HG02623 (cell line): ENCODE data around the gene DEPDC4.

ENCODE experiments used
- ATAC-seq: cut with Tn5 transposase; IDR thresholded peaks from one replicate; pipeline ENCODE4 v1.9.1; 2021; ENCODE audit warnings: moderate library complexity; ENCODE audit not compliant: unreplicated experiment

DEPDC4 gene

GRCh38 chr12:100215209-100215608, 51.7 kb downstream of the DEPDC4 start:
- ATAC-seq, result no peak

GRCh38 chr12:100214518-100214917, 52.4 kb downstream of the DEPDC4 start:
- ATAC-seq, result no peak

GRCh38 chr12:100213016-100213891, 53.6 kb downstream of the DEPDC4 start:
- no peak for ATAC-seq

GRCh38 chr12:100211698-100212097, 55.2 kb downstream of the DEPDC4 start:
- ATAC-seq, result no peak

GRCh38 chr12:100208834-100209233, 58.0 kb downstream of the DEPDC4 start:
- no peak for ATAC-seq

GRCh38 chr12:100207311-100207710, 59.6 kb downstream of the DEPDC4 start:
- ATAC-seq, result no peak

- no peak for ATAC-seq
These were observed 65.1 kb downstream of the DEPDC4 start for GRCh38 chr12:100201604-100202423.

- ATAC-seq, result peak; percentile 91
These were observed 66.3 kb downstream of the DEPDC4 start, which contains the start of gene ACTR6 for GRCh38 chr12:100200463-100201181. TSS of gene ACTR6 (plus strand) at chr12:100200815. CDS start at chr12:100200852, 37 bp downstream.

- ATAC-seq, result peak; percentile 61
These were observed 67.3 kb downstream of the DEPDC4 start for GRCh38 chr12:100199347-100200149.

- peak; percentile 1 for ATAC-seq
These were observed 67.9 kb downstream of the DEPDC4 start for GRCh38 chr12:100199023-100199346.

- no peak for ATAC-seq
These were observed 69.4 kb downstream of the DEPDC4 start for GRCh38 chr12:100197486-100197885.

GRCh38 chr12:100193085-100193484, 73.8 kb downstream of the DEPDC4 start:
- ATAC-seq, result no peak
